AG08395 (cell line): Measurements from ENCODE around the gene CYP2A6.
"Not testable (repeated sequence)": the region's sequence is repeated elsewhere in the genome, so short reads cannot be mapped to it uniquely, and the experiment has no call there.

Source experiments
- DNase-seq: peaks from one replicate; pipeline ENCODE4 v3.0.0; 2012; ENCODE audit warnings: mixed read lengths, low spot score

The CYP2A6 gene, protein sequence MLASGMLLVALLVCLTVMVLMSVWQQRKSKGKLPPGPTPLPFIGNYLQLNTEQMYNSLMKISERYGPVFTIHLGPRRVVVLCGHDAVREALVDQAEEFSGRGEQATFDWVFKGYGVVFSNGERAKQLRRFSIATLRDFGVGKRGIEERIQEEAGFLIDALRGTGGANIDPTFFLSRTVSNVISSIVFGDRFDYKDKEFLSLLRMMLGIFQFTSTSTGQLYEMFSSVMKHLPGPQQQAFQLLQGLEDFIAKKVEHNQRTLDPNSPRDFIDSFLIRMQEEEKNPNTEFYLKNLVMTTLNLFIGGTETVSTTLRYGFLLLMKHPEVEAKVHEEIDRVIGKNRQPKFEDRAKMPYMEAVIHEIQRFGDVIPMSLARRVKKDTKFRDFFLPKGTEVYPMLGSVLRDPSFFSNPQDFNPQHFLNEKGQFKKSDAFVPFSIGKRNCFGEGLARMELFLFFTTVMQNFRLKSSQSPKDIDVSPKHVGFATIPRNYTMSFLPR

DNA sequence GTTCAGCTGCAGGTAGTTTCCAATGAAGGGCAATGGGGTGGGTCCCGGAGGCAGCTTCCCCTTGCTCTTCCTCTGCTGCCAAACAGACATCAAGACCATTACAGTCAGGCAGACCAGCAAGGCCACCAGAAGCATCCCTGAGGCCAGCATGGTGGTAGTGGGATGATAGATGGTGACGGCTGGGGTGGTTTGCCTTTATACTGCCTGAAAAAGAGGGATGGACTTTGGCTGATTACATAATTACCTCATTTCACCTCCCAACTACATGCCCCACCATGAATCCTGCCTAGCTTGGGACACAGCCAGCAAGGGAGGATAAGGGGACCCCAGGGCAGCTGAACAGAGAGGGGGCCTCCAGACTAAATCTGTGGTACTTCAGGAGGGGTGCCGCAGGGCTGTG lies at the start of gene CYP2A6:
CYP2A6 (minus strand) TSS at position 171 of the 400 bp plus-strand sequence; CDS start at position 150, 21 bp downstream.
- DNase-seq = not testable (repeated sequence)

DNA sequence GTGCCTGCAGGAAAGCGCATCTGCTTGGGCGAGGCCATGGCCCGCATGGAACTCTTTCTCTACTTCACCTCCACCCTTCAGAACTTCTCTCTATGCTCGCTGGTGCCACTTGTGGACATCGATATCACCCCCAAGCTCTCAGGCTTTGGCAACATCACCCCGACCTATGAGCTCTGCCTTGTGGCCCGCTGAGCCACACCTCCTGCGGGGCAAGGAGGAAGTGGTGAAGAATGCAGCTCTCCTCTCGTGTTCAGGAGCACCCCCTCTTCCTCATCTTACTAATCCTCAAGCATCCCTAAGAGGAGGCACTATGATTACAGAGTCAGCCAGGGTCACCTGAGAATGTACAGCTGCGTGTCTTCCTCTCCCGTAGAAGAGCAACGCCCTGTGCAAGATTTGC lies 49.7 kb upstream of the CYP2A6 start:
- DNase-seq = not testable (repeated sequence)

- not testable (repeated sequence) for DNase-seq
These were observed 46.9 kb upstream of the CYP2A6 start for GRCh38 chr19:40896843-40897789.

DNA sequence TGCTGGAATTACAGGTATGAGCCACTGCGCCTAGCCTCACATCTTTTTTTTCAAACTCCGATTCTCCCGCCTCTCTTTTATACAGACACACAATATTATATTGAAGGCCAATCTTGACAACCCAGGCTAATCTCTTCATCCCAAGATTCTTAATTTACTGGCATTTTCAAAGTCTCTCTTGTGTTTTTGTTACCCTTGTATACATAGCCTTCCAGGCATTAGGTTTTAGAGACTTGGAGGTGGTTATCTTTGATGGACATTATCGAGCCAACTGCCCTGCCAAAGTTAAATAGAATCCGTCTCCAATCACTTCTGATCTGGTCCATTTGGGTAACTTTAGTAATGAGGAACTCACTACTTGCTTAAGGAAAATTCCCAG lies 46.2 kb upstream of the CYP2A6 start:
- no peak for DNase-seq

DNA sequence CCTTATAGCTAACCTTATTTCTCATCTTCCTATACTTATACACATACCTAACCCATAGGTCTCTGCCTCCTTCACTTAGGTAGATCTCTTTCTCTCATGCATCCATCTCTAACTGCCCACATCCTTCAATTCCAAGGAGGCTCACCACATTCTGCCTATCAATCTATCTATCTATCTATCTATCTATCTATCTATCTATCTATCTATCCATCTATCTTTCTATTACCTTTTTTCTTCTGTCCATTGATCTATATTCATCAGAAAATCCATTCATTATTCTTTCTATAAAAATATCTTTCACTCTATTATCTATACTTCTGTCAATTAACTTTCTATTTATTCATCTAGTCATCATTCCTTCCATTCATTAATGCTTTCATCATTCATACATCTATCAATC lies 42.9 kb upstream of the CYP2A6 start:
- no peak for DNase-seq

- DNase-seq = no peak
These were observed 39.1 kb upstream of the CYP2A6 start for GRCh38 chr19:40889366-40889765.

- DNase-seq = no peak
These were observed 37.9 kb upstream of the CYP2A6 start for GRCh38 chr19:40888191-40888590.

DNA sequence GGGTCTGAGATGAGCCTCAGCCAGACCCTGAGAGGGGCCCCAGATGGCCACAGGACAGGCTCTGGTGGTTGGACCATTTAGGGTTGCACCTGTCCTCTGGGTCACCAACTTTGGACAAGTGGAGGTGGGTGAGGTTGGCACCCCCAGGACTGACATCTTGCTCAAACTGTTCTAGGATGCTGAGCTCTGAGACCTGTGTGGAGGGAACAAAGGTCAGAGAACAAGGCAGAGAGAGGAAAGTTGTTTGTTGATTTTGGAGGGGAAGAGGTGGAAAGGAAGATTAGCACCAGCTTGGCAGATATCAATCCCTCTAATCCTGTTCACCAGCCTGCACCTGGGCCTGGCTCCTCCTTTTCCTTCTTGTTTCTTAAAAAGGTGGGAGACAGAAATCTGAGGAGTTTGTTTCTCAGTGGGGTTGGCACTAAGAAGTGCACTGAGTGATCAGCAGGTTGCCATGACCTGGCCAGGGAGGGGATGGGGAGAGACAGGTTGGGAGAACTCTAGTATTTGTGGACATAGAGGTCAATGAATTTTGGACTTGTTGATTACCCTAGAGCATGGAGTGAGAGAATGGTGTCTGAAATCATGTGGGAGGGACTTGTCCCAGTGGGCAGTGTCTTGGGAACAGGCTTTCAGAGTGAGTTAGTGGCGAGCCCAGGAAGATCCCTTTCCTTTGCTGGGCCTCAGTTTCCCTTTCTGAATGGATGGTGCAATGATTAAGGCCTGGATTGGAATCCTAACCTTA lies 34.1 kb upstream of the CYP2A6 start:
- DNase-seq = not testable (repeated sequence)

DNA sequence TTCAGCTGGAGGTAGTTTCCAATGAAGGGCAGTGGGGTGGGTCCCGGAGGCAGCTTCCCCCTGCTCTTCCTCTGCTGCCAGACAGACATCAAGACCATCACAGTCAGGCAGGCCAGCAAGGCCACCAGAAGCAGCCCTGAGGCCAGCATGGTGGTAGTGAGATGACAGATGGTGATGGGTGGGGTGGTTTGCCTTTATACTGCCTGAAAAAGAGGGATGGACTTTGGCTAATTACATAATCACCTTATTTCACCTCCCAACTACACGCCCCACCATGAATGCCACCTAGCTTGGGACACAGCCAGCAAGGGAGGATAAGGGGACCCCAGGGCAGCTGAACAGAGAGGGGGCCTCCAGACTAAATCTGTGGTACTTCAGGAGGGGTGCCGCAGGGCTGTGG lies 31.8 kb upstream of the CYP2A6 start, which contains the start of gene CYP2A7:
CYP2A7 (minus strand) TSS at position 170 of the 400 bp plus-strand sequence; CDS start at position 149, 21 bp downstream.
- DNase-seq = not testable (repeated sequence)

GRCh38 chr19:40879349-40879748 lies 29.1 kb upstream of the CYP2A6 start:
- not testable (repeated sequence) for DNase-seq

GRCh38 chr19:40875526-40875951 lies 25.3 kb upstream of the CYP2A6 start:
- not testable (repeated sequence) for DNase-seq

GRCh38 chr19:40874874-40875273 lies 24.6 kb upstream of the CYP2A6 start:
- DNase-seq = not testable (repeated sequence)

DNA sequence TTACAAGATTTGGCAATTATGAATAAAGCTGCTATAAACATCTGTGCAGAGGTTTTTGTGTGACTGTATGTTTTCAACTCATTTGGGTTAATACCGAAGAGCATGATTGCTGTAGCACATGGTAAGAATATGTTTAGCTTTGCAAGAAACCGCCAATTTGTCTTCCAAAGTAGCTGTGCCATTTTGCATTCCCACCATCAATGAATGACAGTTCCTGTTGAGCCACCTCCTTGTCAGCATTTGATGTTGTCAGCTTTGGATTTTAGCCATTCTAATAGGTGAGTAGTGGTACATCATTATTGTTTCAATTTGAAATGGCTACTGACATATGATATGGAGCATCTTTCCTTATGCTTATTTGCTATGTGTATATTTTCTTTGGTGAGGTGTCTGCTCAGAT lies 23.6 kb upstream of the CYP2A6 start:
- not testable (repeated sequence) for DNase-seq

GRCh38 chr19:40872209-40872608 lies 22.0 kb upstream of the CYP2A6 start:
- DNase-seq = no peak

DNA sequence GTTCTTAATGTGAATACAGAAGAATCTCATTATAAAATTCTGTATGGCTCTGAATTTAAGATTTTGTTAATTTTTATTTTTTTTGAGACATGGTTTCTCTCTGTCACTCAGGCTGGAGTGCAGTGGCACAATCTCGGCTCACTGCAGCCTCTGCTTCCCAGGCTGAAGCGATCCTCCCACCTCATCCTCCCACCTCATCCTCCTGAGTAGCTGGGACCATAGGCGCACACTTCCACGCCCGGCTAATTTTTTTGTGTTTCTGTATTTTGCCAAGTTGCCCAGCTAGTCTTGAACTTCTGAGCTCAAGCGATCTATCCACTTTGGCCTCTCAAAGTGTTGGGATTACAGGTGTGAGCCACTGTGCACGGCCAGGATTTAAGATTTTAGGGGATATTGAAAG lies 17.5 kb upstream of the CYP2A6 start:
- no peak for DNase-seq

GRCh38 chr19:40864739-40865496 lies 14.7 kb upstream of the CYP2A6 start:
- DNase-seq = not testable (repeated sequence)

- DNase-seq = peak; percentile 14
These were observed 12.5 kb upstream of the CYP2A6 start for GRCh38 chr19:40862785-40863184.

DNA sequence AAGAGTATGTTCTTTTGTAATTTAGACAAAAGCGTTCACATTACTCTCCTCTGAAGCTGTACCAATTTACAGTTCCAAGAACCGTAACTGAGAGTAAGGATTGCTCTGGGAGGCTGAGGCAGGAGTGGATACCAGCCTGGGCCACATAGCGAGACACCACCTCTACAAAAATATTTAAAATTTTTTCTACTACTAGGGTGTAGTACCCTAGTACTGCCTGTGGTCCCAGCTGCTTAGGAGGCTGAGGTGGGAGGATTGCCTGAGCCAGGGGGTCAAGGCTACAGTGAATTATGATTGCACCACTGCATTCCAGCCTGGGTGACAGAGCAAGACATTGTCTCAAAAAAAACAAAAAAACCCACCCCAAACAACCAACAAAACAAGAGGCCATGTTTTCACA lies 12.1 kb upstream of the CYP2A6 start:
- DNase-seq = no peak

GRCh38 chr19:40858109-40858508 lies 7.9 kb upstream of the CYP2A6 start:
- DNase-seq = no peak

- not testable (repeated sequence) for DNase-seq
These were observed 2.4 kb upstream of the CYP2A6 start for GRCh38 chr19:40852467-40853152.
